Astrocyte of the cerebellum (primary cell): ENCODE results near the gene SSC5D.

ENCODE experiments used
- DNase-seq: peaks from one replicate; pipeline ENCODE4 v3.0.0-alpha.2; 2011; ENCODE audit warnings: low read depth
- H3K4me3 ChIP-seq: 2 replicates; pipeline ENCODE4 v1.5.1; 2011; ENCODE audit warnings: mild to moderate bottlenecking, low read depth, low read length, moderate library complexity
- CTCF ChIP-seq: IDR thresholded peaks from 2 replicates; pipeline ENCODE4 v1.5.1; 2012; ENCODE audit warnings: low read length, low read depth, moderate library complexity, mild to moderate bottlenecking; ENCODE audit errors: missing control alignments
- in situ Hi-C: cut with HindIII; loops from 2 replicates; pipeline ENCODE4 v1.10.0; 2017; ENCODE audit warnings: low sequenced_read_pairs

Gene SSC5D

GRCh38 chr19:55539090-55539984, 51.1 kb downstream of the SSC5D start:
- TF ChIP-seq CTCF: no peak
- in situ Hi-C loops: no loop called here
- DNase-seq: no peak

GRCh38 chr19:55540619-55541018, 52.4 kb downstream of the SSC5D start:
- no peak for TF ChIP-seq CTCF
- DNase-seq: no peak
- in situ Hi-C loops: no loop called here
- H3K4me3 ChIP-seq: no peak overlapping the region

More at GRCh38 chr19:55539090-55539984, 51.1 kb downstream of the SSC5D start:
- no peak overlapping the region for H3K4me3 ChIP-seq

GRCh38 chr19:55541091-55541490, 52.9 kb downstream of the SSC5D start:
- in situ Hi-C loops: no loop called here
- no peak for DNase-seq
- no peak overlapping the region for H3K4me3 ChIP-seq
- TF ChIP-seq CTCF: no peak

DNA sequence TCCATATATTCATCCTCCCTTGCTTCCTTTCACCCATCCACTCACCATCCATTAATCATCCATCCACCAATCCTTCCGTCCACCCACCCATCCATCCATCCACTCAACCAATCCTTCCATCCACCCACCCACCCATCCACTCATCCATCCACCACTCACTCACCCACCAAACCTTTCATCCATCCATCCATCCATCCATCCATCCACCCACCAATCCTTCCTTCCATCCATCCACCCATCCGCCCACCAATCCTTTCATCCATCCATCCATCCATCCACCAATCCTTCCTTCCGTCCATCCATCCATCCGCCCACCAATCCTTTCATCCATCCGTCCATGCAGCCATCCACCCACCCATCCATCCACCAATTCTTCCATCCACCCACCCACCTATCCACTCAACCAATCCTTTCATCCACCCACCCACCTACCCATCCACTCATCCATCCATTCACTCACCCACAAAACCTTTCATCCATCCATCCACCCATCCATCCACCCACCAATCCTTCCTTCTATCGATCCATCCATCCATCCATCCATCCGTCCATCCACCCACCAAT, 54.1 kb downstream of the SSC5D start:
- no peak for TF ChIP-seq CTCF
- in situ Hi-C loops: no loop called here
- no peak overlapping the region for H3K4me3 ChIP-seq
- no peak for DNase-seq

DNA sequence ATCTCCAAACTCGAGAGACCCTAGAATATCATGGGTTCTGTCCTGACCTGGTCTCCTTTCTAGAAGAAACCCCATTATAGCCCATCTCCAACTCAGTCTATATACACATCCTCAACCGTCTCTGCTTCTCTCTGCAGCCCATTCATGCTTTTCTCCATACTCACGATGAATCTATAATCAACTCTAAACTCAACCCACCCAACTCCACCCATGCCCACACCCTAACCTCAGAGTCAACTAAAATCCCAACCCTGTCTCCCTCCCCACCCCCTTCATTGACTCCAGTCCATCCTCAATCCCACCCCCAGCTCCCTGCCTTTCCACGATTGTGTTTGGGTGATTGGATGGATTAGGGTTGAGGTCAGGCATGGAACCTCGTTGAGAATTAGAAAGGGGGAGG, 55.3 kb downstream of the SSC5D start:
- no peak for DNase-seq
- no peak for TF ChIP-seq CTCF
- H3K4me3 ChIP-seq: no peak overlapping the region
- in situ Hi-C loops: no loop called here

DNA sequence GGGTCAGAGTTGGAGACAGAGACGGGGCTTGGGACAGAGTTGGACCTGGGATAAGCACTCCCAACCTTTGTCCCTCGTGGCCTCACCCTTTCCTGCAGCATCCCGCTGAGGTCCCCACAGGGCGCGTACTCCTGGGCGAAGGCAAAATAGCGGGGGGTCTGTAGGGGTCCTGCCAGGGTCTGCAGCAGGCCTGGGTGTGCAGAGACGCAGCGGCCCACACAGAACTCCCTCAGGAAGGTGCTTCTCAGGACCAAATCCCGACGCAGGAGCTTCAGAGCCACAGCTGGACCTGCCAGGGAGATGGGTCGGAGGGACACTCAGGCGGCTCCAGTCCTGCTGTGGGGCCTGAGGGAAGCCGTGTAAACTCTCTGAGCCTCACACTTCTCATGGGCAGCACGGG, 55.8 kb downstream of the SSC5D start:
- DNase-seq: no peak
- H3K4me3 ChIP-seq: no peak overlapping the region
- TF ChIP-seq CTCF: no peak
- in situ Hi-C loops: no loop called here
